ENCODE results near the gene LOXL3.

Gene LOXL3

GRCh38 chr2:74499940-74500577 lies 53.7 kb downstream of the LOXL3 start:
- no peaks in the 10 kb centered on the region for H3K9me2 ChIP-seq (replicated peaks; ENCODE audit: insufficient read depth, low read length)
- no peaks in the 10 kb centered on the region for H3K27me3 ChIP-seq (ENCODE audit: low read length)
- no peak overlapping the region for H3K9ac ChIP-seq (ENCODE audit: low read length)
- no peaks in the 10 kb centered on the region for H3K79me2 ChIP-seq (ENCODE audit: insufficient read depth, low read length)
- H3K4me3 ChIP-seq (ENCODE audit: insufficient read depth, low read length, poor library complexity, severe bottlenecking): no peak overlapping the region
- H4K20me1 ChIP-seq (ENCODE audit: low read depth, low read length): no peaks in the 10 kb centered on the region
- H3K27ac ChIP-seq (ENCODE audit: low read depth, low read length): no peak overlapping the region
- H3K36me3 ChIP-seq (ENCODE audit: low read length): no peaks in the 10 kb centered on the region
- no peak overlapping the region for H3K4me2 ChIP-seq (ENCODE audit: low read depth, low read length, poor library complexity, severe bottlenecking)
- no peak overlapping the region for H2AFZ ChIP-seq (ENCODE audit: low read depth, low read length, severe bottlenecking)
- H3F3A ChIP-seq (ENCODE audit: insufficient read depth): no peaks in the 10 kb centered on the region
- TF ChIP-seq, protein P1, sequence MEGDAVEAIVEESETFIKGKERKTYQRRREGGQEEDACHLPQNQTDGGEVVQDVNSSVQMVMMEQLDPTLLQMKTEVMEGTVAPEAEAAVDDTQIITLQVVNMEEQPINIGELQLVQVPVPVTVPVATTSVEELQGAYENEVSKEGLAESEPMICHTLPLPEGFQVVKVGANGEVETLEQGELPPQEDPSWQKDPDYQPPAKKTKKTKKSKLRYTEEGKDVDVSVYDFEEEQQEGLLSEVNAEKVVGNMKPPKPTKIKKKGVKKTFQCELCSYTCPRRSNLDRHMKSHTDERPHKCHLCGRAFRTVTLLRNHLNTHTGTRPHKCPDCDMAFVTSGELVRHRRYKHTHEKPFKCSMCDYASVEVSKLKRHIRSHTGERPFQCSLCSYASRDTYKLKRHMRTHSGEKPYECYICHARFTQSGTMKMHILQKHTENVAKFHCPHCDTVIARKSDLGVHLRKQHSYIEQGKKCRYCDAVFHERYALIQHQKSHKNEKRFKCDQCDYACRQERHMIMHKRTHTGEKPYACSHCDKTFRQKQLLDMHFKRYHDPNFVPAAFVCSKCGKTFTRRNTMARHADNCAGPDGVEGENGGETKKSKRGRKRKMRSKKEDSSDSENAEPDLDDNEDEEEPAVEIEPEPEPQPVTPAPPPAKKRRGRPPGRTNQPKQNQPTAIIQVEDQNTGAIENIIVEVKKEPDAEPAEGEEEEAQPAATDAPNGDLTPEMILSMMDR (IDR thresholded peaks at IDR 0.05; ENCODE audit: insufficient read depth, low read length, poor library complexity, severe bottlenecking): no peak
- no peak for TF ChIP-seq EZH2phosphoT487 (conservative IDR thresholded peaks at IDR 0.05; ENCODE audit: low read length)
- no peaks in the 10 kb centered on the region for H3K9me3 ChIP-seq (ENCODE audit: insufficient read depth, low read length)

DNA sequence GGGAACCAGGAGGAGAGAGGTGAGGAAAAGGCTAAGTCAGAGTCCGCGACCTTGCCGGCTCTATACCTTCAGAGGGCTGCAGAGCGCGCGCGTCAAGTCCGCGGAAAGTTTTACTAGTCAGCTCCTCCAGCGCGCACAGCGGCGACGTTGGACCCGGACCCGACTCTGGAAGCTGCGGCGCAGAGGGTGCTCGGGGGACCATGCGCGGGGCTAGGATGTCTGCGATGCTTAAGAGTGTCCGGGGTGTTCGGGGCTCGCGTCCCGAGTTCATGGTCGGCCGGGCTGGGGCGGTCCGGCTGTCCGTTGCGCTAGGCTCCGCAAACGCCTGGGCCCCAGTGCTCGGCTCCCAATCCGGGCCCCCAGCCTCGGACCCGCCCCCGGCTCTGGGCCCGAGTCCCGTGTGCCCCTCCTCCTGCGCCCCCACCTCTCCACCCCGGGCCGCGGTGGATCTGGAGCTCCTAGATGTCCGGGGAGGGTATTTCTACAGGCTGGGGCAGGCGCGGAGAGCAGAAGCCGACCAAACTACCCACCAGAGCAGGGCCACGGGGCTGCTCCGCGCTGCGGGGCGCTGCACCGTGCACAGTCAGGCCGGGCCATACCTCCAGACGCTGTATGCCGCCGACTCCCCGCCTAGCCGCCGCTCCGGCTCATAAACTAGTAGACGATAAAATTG lies 54.3 kb downstream of the LOXL3 start, which contains the start of gene LBX2:
LBX2 (minus strand) TSS at position 337 of the 673 bp plus-strand sequence; CDS start at position 271, 66 bp downstream.
- H3K79me2 ChIP-seq (ENCODE audit: insufficient read depth, low read length): no peaks in the 10 kb centered on the region
- TF ChIP-seq, protein P1 (IDR thresholded peaks at IDR 0.05; ENCODE audit: insufficient read depth, low read length, poor library complexity, severe bottlenecking): no peak
- no peak for TF ChIP-seq EZH2phosphoT487 (conservative IDR thresholded peaks at IDR 0.05; ENCODE audit: low read length)
- H4K20me1 ChIP-seq (ENCODE audit: low read depth, low read length): no peaks in the 10 kb centered on the region
- no peaks in the 10 kb centered on the region for H3F3A ChIP-seq (ENCODE audit: insufficient read depth)
- H3K9me3 ChIP-seq (ENCODE audit: insufficient read depth, low read length): no peaks in the 10 kb centered on the region
- no peaks in the 10 kb centered on the region for H3K9me2 ChIP-seq (replicated peaks; ENCODE audit: insufficient read depth, low read length)
- no peak within 1 kb of the TSS for H3K4me2 ChIP-seq (ENCODE audit: low read depth, low read length, poor library complexity, severe bottlenecking)
- H3K4me3 ChIP-seq (ENCODE audit: insufficient read depth, low read length, poor library complexity, severe bottlenecking): no peak within 1 kb of the TSS
- no peak within 1 kb of the TSS for H2AFZ ChIP-seq (ENCODE audit: low read depth, low read length, severe bottlenecking)
- H3K9ac ChIP-seq (ENCODE audit: low read length): no peak within 1 kb of the TSS
- H3K27me3 ChIP-seq (ENCODE audit: low read length): no peaks in the 10 kb centered on the region
- no peak within 1 kb of the TSS for H3K27ac ChIP-seq (ENCODE audit: low read depth, low read length)
- no peaks in the 10 kb centered on the region for H3K36me3 ChIP-seq (ENCODE audit: low read length)

DNA sequence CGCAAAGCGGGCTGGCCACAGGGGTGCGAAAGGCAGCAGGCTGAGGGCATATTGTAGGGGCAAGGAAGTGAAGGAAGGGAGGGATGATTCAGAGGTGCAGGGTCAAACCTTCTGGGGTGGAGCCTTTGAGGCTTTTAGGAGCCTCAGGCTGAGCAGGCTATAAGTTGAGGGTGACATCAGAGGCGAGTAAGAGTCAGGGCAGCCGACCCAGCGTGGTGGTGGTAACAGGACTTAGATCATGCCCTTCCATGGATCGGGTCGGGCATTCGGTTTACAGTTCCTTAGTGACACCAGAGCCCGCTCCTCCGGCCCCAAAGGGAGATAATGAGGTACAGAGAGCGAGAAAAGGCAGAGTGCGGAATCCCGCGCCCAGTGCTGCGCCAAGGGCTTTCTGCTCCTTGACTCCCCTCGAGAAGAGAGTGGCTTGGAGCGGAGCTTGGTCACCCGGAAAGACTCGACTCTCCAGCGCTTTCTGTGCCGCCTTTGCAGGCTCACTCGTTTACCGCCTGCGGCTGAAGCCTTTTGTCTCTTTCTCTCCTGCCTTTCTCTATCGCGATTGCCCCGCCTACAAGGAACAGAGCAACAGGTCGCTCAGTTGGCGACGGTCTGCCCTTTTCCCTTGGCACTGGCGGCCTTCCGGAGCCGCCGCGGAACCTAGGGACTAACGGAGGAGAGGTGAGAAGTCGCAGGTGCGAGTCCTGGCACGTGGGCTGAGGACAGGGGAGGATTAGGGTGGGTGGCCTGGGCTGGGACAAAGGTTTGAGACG lies 55.1 kb downstream of the LOXL3 start:
- TF ChIP-seq EZH2phosphoT487 (conservative IDR thresholded peaks at IDR 0.05; ENCODE audit: low read length): no peak
- TF ChIP-seq, protein P1 (IDR thresholded peaks at IDR 0.05; ENCODE audit: insufficient read depth, low read length, poor library complexity, severe bottlenecking): no peak
- no peaks in the 10 kb centered on the region for H3K9me2 ChIP-seq (replicated peaks; ENCODE audit: insufficient read depth, low read length)
- no peaks in the 10 kb centered on the region for H3K79me2 ChIP-seq (ENCODE audit: insufficient read depth, low read length)
- no peaks in the 10 kb centered on the region for H3K9me3 ChIP-seq (ENCODE audit: insufficient read depth, low read length)
- no peak overlapping the region for H2AFZ ChIP-seq (ENCODE audit: low read depth, low read length, severe bottlenecking)
- no peak overlapping the region for H3K27ac ChIP-seq (ENCODE audit: low read depth, low read length)
- no peak overlapping the region for H3K4me3 ChIP-seq (ENCODE audit: insufficient read depth, low read length, poor library complexity, severe bottlenecking)
- no peak overlapping the region for H3K9ac ChIP-seq (ENCODE audit: low read length)
- no peaks in the 10 kb centered on the region for H3K27me3 ChIP-seq (ENCODE audit: low read length)
- no peak overlapping the region for H3K4me2 ChIP-seq (ENCODE audit: low read depth, low read length, poor library complexity, severe bottlenecking)
- no peaks in the 10 kb centered on the region for H3F3A ChIP-seq (ENCODE audit: insufficient read depth)
- no peaks in the 10 kb centered on the region for H4K20me1 ChIP-seq (ENCODE audit: low read depth, low read length)
- H3K36me3 ChIP-seq (ENCODE audit: low read length): no peaks in the 10 kb centered on the region
